ENCODE measurements around the gene HSD3B7. TPM values are rescaled to one million over a fixed set of nuclear protein-coding genes. Genes with fewer than 3 reads are reported as not detected.

Gene HSD3B7
- total RNA-seq, 1 donor from 2014 or later: 3.5 TPM

DNA sequence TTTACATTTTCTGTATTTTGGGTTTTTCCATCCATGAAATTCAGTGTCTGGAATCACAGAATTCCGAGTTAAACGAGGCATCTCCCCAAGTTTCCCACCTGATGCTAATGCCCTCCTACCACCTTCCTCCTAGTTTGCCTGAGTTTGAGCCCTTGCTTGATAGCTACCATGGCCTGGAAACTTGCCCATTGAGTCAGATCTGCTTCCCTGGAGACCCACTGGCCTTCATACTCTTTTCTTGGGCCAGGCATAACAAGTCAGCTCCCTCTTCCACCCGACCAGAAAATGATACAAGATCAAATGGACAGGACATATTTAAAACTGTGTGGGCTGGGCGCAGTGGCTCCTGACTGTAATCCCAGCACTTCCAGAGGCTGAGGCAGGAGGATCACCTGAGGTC, 17.2 kb upstream of the HSD3B7 start:
- no peaks in the 10 kb centered on the region for H3K27me3 Mint-ChIP-seq (ENCODE audit: low read depth)
- H3K9me3 Mint-ChIP-seq: no peaks in the 10 kb centered on the region
- H3K4me1 Mint-ChIP-seq: no peaks in the 10 kb centered on the region
- H3K27ac Mint-ChIP-seq: no peak overlapping the region
- TF ChIP-seq, protein P1, sequence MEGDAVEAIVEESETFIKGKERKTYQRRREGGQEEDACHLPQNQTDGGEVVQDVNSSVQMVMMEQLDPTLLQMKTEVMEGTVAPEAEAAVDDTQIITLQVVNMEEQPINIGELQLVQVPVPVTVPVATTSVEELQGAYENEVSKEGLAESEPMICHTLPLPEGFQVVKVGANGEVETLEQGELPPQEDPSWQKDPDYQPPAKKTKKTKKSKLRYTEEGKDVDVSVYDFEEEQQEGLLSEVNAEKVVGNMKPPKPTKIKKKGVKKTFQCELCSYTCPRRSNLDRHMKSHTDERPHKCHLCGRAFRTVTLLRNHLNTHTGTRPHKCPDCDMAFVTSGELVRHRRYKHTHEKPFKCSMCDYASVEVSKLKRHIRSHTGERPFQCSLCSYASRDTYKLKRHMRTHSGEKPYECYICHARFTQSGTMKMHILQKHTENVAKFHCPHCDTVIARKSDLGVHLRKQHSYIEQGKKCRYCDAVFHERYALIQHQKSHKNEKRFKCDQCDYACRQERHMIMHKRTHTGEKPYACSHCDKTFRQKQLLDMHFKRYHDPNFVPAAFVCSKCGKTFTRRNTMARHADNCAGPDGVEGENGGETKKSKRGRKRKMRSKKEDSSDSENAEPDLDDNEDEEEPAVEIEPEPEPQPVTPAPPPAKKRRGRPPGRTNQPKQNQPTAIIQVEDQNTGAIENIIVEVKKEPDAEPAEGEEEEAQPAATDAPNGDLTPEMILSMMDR (IDR thresholded peaks at IDR 0.05; ENCODE audit: unreplicated experiment): no peak
- H3K36me3 Mint-ChIP-seq: peaks cover 59% of the 10 kb centered on the region
- DNase-seq (ENCODE audit: low spot score in 2 of 2, unreplicated experiment in 2 of 2): no peak
- no peak overlapping the region for H3K4me3 Mint-ChIP-seq

DNA sequence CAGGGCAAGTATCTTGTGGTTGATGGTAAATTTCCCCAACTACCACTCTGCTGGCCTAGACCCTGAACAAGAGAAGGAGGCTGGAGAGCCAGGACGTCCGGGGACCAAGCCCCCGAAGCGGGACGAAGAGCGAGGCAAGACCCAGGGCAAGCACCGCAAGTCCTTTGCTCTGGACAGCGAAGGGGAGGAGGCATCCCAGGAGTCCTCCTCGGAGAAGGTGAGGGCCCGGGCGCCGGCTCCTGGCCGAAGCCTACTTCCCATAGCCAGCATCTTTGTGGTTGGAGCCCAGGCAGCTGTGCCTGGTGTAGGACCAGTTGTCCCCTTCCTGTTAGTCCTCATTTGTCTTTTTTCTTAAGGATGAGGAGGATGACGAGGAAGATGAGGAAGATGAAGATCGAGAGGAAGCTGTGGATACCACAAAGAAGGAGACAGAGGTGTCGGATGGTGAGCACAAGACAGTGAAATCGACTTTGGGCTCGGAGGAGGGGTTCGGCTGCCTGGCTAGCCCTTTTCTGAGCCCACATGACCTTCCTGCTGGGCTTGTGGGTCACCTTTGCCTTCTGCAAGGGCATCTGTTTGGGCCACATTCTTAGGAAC, 15.7 kb upstream of the HSD3B7 start:
- Mint-ChIP-seq H3K27ac (no peak overlapping the region), H3K9me3 (no peaks in the 10 kb centered on the region), H3K4me1 (no peaks in the 10 kb centered on the region), H3K27me3 (ENCODE audit: low read depth) (no peaks in the 10 kb centered on the region), H3K36me3 (peaks cover 63% of the 10 kb centered on the region), H3K4me3 (no peak overlapping the region)
- DNase-seq (ENCODE audit: low spot score in 2 of 2, unreplicated experiment in 2 of 2): no peak
- TF ChIP-seq, protein P1 (IDR thresholded peaks at IDR 0.05; ENCODE audit: unreplicated experiment): no peak

DNA sequence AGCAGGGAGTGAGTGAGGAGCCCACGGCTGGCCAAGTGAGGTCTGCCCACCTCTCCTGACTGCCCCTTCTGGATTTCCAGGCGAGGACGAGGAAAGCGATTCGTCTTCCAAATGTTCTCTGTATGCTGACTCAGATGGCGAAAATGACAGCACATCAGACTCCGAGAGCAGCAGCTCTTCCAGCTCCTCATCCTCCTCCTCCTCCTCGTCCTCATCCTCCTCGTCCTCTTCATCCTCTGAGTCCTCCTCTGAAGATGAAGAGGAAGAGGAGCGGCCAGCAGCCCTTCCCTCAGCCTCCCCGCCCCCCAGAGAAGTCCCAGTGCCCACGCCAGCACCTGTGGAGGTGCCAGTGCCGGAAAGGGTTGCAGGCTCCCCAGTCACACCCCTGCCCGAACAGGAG, 13.7 kb upstream of the HSD3B7 start:
- no peaks in the 10 kb centered on the region for H3K9me3 Mint-ChIP-seq
- H3K27ac Mint-ChIP-seq: no peak overlapping the region
- no peaks in the 10 kb centered on the region for H3K4me1 Mint-ChIP-seq
- TF ChIP-seq, protein P1 (IDR thresholded peaks at IDR 0.05; ENCODE audit: unreplicated experiment): no peak
- H3K4me3 Mint-ChIP-seq: no peak overlapping the region
- no peak for DNase-seq (ENCODE audit: low spot score in 2 of 2, unreplicated experiment in 2 of 2)
- H3K27me3 Mint-ChIP-seq (ENCODE audit: low read depth): no peaks in the 10 kb centered on the region
- H3K36me3 Mint-ChIP-seq: peaks cover 61% of the 10 kb centered on the region

DNA sequence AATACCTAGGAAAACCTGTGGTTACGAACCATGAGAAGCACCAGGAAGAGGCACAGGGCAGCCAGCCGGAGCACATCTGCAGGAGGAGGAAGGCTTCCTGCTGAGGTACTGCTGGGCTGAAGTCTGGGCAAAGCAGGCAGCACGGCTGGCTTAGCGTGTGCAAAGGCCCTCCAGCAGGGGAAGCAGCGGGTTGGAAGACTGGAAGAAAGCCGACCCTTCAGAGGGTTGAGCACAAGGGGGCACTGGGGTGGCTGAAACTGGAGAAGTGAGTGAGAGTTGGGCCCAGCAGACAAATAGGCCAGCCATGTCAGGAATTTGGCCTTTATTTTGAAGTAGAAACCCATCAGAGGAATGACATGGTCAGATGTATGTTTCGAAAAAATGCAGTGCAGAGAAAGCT, 12.1 kb upstream of the HSD3B7 start:
- no peaks in the 10 kb centered on the region for H3K4me1 Mint-ChIP-seq
- no peak overlapping the region for H3K27ac Mint-ChIP-seq
- TF ChIP-seq, protein P1 (IDR thresholded peaks at IDR 0.05; ENCODE audit: unreplicated experiment): no peak
- no peak overlapping the region for H3K4me3 Mint-ChIP-seq
- H3K27me3 Mint-ChIP-seq (ENCODE audit: low read depth): no peaks in the 10 kb centered on the region
- peaks cover 57% of the 10 kb centered on the region for H3K36me3 Mint-ChIP-seq
- H3K9me3 Mint-ChIP-seq: no peaks in the 10 kb centered on the region
- DNase-seq (ENCODE audit: low spot score in 2 of 2, unreplicated experiment in 2 of 2): no peak

DNA sequence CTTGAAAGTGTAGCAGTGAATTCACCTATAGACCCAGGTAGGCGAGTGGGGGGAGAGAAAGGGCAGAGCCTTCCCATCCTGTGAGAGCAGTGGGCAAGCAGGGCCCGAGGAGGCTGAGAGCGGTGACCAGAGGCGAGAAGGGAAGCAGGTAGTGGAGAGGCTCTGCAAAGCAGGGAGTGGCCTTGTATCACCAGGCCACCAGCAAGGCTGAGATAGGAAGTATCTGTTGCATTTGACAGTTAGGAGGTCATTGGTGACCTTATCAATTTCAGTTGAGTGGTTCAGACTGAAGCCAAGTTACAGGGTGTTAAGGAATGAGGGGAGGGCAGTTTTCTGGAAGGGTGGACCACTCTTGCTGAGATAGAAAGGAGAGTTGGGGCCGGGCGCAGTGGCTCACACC, 10.7 kb upstream of the HSD3B7 start:
- Mint-ChIP-seq H3K4me3 (no peak overlapping the region), H3K36me3 (peaks cover 58% of the 10 kb centered on the region), H3K27me3 (ENCODE audit: low read depth) (no peaks in the 10 kb centered on the region), H3K9me3 (no peaks in the 10 kb centered on the region), H3K4me1 (no peaks in the 10 kb centered on the region), H3K27ac (no peak overlapping the region)
- DNase-seq (ENCODE audit: low spot score in 2 of 2, unreplicated experiment in 2 of 2): no peak
- TF ChIP-seq, protein P1 (IDR thresholded peaks at IDR 0.05; ENCODE audit: unreplicated experiment): no peak

DNA sequence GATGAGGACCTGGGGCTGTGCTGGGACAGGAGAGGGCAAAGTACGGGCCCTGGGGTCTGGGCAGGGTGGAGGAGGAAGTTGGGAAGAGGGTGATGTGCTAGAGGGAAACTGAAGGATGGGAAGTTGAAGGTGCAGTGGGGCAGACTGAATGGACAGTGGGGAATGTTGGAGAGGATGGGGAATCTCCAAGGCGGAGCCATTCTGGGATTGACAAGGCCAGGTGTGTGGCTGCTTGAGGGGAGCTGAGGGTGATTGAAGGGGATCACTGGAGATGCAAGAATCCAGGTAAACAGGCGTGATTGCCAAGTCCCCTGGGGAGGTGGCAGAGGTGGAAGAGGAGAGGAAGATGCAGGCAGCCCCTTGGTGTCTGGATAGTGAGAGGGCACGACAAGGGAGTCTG, 8.5 kb upstream of the HSD3B7 start:
- Mint-ChIP-seq H3K4me3 (no peak overlapping the region), H3K27me3 (ENCODE audit: low read depth) (no peaks in the 10 kb centered on the region), H3K36me3 (peaks cover 52% of the 10 kb centered on the region), H3K27ac (no peak overlapping the region), H3K4me1 (no peaks in the 10 kb centered on the region), H3K9me3 (no peaks in the 10 kb centered on the region)
- TF ChIP-seq, protein P1 (IDR thresholded peaks at IDR 0.05; ENCODE audit: unreplicated experiment): no peak
- no peak for DNase-seq (ENCODE audit: low spot score in 2 of 2, unreplicated experiment in 2 of 2)

Data from mesothelial cell of epicardium (in vitro differentiated cells).